ENCODE data around the gene LRRC2.
A peak's percentile ranks its signal among the peaks of the same experiment; 100 is the strongest.
"Not testable (repeated sequence)": the region's sequence is repeated elsewhere in the genome, so short reads cannot be mapped to it uniquely, and the experiment has no call there.

LRRC2 gene

DNA sequence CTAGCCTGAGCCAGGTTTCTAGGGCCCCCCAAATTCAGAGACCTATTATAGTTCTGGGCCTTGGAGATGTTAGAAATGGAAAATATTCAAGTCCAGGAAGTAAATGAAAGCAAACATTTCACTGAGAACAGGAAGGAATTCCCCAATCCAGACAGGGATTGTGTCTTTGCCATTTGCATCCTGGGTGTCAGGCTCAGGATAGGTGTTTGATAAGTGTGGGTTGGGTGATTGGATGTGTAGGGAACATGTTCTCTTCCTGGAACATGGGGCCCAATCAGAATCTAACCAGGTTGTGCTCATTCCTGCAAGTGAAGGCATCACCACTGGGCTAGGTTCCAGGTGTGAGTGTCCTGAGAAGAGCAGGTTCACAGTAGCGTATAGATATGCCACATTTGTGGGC is 14.6 kb upstream of the LRRC2 start:
- no peak for DNase-seq (ENCODE audit: low read depth)

DNA sequence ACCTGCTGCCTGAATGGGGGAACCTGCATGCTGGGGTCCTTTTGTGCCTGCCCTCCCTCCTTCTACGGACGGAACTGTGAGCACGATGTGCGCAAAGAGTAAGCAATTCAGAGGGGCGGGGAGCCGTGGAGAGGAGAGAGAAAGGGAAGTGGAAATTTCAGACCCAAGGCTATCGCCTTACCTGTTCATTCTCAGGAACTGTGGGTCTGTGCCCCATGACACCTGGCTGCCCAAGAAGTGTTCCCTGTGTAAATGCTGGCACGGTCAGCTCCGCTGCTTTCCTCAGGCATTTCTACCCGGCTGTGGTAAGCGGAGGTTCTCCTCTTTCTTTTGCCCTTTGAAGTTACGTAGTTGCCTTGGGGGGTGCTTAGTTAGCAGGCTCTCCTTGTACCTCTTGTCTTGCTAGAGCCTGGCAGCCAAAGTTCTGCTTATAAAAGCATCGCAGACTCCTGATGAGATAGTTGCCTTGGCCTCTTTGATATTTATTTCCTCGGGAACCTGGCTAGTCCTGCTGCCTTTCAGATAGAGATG is 13.7 kb upstream of the LRRC2 start:
- no peak for DNase-seq (ENCODE audit: low read depth)

DNA sequence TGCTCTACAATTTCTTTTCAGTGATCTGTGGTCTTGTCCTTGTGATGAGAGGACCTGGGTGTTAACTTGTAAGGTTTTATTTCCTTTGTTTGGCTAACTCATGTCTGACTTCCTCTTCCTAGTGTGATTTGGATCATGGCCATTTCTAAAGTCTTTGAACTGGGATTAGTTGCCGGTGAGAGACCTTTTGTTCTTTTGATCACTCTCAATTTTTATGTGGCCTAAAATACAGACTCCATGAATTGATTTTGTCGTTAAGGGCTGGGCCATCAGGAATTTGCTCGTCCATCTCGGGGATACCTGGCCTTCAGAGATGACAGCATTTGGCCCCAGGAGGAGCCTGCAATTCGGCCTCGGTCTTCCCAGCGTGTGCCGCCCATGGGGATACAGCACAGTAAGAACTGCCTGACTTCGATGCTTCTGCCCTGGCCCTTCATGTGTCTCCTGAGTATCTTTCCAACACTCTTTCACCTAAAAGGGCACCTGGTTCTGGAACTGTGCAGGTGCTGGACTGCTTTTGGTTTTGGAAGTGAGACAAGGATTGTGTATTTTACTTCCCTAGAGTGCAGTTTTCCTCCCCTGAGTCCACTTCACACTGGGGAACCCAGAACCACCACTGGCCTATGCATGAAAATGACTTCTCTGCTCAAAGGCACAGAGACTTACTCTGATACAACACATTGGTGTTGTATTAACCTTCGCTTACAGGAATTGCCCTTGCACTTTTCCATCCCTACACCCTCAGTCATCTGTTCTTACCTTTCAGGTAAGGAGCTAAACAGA is 13.1 kb upstream of the LRRC2 start:
- DNase-seq (ENCODE audit: low read depth), result no peak

DNA sequence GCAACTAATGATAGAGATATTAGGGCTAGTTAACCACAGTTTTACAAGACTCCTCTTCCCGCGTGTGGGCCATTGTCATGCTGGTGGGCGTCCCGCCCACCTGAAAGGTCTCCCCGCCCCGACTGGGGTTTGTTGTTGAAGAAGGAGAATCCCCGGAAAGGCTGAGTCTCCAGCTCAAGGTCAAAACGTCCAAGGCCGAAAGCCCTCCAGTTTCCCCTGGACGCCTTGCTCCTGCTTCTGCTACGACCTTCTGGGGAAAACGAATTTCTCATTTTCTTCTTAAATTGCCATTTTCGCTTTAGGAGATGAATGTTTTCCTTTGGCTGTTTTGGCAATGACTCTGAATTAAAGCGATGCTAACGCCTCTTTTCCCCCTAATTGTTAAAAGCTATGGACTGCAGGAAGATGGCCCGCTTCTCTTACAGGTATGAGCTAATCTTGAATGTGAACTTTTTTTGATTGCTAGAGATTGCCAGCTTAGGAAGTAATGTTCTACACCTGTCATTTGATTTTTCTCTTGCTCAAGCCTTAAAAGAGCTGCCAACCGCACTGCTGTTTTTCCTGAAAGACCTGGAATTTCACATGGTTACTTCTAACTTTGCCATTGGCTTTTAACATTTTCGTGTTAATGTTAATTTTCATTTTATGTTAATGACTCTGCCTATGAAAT is 11.6 kb upstream of the LRRC2 start:
- not testable (repeated sequence) for DNase-seq (ENCODE audit: low read depth)

DNA sequence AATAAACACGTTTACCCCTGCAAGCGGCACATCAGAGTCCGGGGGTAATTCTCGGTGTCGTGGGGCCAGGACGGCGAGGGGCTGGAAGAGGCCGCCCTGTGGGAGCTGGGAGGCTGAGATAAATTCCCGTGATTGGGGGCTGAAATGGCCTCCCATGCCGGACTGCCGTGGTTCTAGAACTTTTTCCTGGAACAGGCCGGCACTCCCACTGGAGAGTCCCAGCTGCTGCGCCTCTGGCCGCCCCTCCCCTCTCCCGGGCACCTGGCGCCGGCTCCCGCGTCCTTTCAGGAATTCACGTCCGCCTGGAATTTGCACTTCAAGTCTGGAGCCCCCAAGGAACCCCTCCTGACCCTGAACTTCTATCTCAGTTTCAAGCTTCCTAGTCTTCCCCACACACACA is 10.8 kb upstream of the LRRC2 start:
- no peak for DNase-seq (ENCODE audit: low read depth)

DNA sequence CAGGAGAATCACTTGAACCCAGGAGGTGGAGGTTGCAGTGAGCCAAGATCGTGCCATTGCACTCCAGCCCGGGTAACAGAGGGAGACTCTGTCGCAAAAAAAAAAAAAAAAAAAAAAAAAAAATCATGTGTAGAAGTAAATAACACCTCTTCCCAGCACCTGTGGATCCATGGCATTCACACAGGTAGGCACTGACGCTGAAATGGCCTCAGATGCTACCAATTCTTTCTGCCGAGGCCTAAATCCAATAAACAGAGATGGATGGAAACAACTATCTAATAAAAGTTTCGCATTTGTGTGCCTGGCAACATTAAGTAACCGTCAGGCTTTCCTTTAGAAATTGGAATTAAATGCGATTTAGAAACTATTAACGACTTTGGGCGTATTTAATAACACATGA is 10.3 kb upstream of the LRRC2 start:
- no peak for DNase-seq (ENCODE audit: low read depth)

DNA sequence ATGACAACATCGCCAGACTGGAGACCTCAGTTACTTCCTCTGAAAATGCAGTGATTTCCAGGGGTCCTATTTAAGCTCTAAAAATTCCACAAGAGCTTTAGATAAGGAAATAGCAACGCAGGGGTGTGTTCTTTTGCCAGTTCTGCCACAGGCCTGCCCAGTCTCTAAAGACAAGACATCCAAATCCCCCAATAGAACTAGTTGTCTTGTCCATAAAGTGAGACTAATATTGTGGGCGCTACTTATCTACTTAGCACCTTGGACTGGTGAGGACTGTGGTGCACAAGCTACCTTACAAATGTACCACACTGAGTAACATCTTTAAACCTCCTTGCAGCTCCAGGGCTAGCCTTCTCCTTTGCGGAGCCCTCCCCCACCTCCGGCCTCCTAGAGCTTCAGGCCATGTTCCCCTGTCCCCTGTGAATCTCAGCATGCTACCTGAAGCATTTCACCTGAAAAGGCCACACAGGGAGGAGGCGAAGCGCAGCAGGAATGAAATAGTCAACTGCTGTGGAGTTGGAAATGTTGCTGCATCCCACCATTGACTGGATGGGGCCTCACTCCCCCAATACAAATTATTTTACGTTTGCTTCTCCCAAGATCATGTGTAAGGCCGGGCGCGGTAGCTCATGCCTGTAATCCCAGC is 9.6 kb upstream of the LRRC2 start:
- no peak for DNase-seq (ENCODE audit: low read depth)

DNA sequence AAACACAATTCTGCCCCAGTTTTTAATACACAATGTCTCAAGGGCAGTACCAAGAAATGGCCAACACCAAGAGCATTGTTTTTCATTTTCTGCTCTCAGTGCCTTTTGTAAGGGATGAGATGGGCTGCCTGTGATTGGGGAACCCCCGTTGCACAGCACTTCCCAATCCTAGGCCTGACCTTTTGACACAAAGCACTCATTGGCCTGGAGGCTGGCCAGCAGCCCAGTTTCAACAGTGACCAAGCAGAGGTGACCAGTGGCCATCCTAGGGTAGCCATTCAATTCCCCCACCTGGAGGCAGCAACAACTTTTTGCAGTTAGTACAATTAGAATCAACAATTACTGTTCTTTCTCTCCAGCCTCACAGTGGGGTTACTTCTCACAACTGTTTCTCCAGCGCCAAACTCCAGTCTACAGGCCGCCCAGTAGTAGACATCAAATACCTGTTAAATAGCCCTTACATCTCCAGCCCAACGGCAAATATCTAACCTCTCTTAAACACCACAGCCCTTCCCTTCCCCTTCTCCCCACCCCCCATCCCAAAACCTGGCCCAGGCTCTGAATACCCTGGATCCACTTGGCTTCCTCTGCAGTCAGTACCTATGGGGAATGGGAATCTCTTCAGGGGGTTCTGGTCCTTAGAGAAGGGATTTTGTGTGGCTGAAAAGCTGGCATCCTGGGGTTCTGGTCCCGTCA is 8.9 kb upstream of the LRRC2 start:
- DNase-seq (ENCODE audit: low read depth), result no peak

DNA sequence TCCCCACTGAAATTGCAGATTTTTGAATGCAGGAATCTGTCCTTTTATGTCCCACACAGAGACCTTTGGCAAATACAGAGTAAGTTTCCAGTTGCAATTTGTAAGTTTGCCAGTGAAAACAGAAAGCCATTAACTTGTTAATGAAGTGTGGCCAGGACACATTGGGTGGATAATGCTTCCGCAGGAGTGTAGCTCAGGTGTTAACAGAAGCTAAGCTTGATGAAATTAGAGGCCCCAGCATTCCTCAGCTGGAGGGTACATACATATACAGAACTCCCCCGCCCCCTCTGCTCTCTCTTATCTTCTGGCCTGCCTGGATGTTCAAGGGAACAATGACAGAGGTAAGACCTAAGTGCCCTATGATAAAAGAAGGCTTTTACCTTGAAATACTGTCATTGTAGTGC is 8.1 kb upstream of the LRRC2 start:
- no peak for DNase-seq (ENCODE audit: low read depth)

DNA sequence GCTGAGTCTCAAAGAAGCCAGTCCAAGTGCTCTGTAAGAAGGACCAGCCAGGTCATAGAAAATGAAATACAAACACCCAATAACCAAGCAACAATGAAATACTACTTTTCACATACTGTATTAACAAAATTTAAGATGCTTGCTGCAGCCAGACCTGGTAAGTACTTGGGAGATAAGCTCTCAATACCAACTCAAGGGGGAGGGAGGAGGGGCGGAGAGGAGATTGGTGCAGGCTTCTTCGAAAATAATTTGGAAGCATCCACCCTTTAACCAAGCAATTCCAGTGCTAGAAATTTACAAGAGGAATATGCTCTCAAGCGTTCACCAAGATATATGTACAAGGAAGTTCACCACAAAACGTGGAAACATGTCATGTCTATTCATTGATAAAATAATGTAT is 7.6 kb upstream of the LRRC2 start:
- no peak for DNase-seq (ENCODE audit: low read depth)

DNA sequence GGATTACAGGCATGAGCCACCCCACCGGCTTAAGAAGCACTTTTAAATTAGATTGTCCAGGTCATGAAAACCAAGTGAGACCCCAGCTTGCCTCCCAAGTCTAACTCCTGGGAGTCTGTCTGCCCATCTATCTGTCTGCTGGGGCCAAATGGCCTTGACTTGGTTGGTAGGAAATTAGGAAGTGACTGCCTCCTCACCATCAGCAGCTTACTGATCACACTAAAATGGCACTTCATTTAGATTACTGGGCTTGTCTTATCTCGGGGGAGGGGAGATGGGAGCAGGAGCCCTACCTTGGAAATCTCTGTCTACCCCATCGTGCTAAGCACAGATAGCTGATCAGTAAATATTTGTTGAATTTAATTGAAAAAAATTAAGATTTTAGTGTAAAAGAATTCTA is 5.6 kb upstream of the LRRC2 start:
- DNase-seq (ENCODE audit: low read depth), result no peak

DNA sequence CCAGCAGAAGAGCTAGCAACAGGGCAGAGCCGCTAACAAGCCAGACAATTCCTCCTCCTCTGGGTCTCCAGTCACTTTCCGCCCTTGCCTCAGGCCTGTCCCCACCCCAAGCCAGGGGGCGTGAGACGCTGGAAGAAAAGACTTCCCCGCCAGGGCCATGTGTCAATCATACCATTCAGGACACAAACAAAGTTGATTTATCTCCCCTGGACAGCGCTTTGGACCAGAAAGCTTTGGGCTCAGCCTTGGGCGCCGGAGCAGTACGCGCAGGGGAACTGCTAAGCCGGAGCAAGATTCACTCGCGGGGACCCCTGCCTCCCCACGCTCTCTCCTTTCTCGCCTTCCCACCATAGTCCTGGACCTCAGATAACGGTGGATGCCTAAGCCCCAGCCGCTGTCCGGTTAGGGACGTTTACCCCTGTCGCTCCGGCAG is 479 bp downstream of the LRRC2 start:
- DNase-seq (ENCODE audit: low read depth), result no peak

DNA sequence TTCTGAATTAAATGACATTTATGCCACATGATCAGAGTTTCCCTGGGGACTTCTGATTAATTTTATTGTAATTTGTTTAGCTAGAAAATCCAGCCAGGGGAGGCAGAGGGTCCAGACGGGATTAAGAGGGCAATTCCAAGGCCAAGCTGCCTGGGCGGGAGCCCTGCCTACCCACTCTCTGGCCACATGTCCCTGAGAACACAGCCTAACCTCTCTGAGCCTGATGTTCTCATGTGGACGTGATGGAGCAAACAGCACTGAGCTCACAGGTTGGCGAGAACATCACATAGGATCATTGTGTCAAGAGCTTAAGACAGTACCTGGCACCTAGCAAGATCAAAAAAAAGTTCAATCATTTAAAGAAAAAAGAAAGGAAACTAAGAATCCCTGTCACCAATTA is 1.0 kb downstream of the LRRC2 start:
- DNase-seq (ENCODE audit: low read depth), result no peak

DNA sequence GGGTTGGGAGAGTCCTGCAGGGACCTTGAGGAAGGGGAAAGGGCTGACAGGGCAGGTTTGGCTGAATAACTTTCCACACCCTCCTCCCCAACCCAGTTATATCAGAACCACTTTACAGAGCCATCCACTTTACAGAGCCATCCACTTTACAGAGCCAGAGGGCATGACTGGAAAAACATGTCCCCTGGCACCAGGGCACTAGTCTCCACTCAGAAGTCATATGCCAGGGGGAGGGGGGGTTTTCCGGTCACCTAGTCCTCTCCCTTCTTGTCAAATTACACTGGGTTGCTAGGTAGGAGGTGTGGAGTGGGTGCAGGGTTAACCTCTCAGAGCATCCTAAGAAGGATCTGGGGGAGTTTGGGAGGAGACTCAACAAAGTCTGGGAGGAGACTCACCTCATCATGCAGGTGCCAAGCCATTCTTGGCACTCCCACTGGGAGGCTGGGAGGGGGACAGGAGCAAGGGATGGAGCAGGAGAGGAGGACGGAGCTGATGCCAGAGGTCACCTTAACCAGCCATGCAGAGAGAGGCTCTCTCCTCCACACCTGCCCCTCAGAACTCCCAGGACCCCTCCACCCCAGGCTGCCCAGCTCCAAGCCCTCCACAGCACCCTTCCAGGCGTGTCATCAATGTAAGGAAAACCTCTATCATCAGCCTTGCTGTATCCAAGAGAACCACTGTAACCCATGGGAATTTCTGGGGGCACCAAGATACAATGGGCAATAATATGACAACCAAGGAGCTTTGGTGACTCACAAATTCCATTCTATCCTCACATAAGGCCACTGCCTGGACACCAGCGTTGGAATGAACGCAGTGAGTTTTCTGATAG is 1.7 kb downstream of the LRRC2 start:
- no peak for DNase-seq (ENCODE audit: low read depth)

DNA sequence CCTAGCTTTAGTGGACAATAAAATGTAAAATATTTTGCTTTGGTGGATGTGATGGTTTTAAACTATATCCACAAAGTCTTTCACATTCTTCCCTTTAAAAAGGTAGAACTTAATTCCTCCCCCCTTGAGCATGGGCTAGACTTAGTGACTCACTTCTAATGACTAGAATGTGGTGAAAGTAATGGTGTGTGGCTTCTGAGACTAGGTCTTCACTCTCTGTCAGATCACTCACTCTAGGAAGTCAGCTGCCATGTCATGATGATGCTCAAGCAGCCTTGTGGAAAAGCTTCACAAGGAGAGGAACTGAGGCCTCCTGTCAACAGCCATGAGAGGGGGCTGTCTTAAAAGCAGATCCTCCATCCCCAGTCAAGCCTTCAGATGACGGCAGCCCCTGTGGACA is 4.2 kb downstream of the LRRC2 start:
- no peak for DNase-seq (ENCODE audit: low read depth)

DNA sequence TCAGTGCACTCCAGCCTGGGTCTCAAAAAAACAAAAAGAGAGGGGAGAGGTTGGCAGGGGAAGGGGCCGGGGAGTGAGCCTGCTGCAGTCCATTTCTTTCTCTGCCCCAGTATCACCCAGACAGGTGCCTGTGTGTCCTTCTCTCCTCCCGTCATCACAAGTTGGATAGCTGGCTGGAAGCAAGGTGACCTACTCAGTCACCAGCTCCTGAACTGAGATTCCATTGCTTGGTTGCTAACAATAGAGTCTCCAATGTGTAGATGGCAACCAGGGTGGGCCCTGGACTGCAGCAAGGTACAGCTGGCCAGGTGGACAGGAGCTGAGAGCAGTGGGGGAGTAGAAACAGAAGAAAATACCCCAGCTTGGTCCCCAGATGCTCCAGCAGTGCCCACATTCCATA is 4.6 kb downstream of the LRRC2 start:
- DNase-seq (ENCODE audit: low read depth), result no peak

DNA sequence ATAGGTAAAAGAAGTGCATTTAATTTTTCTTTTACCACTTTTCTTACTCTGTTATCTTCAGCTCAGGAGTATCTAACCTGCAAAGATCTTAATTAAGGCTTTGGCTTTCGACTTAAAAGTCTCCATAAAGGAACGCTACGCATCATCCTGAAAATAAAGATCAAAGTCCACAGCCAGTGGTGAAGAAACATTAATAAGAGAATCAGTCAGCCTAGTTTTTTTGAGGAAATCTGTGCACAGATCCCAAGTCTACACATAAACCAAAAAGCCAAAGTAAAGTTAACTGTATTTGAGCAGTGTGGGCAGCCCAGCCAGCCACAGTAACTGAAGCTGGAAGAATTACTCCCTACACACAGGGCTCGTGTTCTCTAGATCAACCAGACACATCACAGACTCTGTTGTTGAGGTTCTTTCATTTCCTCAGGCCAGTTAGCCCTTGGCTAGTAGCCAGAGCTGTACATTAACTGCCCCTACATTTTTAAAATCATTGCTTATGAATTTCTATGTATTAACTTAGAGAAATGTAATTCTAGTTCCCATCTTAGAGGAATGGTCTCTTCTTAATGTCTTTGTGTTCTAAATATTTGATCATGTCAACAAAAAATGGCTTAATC is 6.9 kb downstream of the LRRC2 start:
- DNase-seq (ENCODE audit: low read depth), result no peak

DNA sequence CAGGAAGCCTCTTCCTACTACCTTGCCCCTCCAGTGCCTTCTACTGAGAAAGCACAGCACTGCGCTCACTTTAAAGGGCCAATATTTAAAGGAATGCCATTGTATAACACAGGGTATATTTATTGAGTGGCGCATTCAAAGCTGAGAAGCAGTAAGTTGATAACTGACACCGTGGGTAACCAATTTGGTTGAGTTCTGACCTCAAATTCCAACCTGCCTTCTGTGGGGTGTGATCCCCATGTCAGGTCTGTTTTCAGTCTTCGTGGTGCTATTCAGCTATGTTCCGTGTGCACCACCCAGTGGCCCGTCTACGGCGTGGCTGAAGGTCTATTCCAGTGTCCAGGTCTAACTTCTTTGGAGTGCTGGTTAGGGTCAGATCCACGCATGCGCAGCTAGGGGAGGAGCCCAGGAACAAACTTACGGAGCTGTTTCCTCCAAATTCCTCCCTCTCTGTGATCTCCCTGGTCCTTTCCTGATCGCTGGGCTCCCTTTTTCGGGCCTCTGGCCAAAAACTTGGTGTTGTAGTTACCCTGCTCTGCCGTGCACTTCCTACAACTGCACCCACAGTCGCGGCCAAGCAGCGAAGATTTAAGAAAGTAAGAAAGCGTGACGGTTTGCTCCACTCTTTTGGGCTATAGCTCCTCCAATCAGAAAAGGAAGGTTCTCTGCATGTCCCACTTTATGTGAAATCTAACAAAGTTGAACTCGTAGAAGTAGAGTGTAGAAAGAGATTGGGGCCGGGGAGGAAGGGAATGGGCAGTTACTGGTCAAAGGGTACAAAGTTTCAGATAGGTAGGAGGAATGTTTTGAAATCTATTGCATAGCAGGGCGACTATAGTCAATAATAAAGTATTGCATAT is 7.7 kb downstream of the LRRC2 start:
- DNase-seq (ENCODE audit: low read depth), result peak; percentile 96

DNA sequence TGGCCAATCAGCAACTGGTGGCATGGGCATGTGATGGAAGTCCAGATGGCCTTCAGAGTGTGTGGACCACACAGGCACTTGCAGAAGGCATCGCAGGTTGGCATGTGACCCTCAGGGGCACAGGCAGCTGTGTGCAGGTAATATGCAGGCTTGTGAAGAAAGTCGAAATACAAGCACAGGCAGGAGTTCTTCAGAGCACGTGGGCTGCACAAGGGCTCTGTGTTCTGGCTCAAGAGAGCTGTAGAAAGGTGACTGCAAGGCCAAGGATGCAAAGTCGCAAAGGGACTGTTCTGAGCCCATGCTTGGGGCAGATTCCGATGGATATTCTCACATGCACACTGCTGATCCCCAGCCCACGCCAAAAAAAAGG is 8.3 kb downstream of the LRRC2 start:
- no peak for DNase-seq (ENCODE audit: low read depth)

DNA sequence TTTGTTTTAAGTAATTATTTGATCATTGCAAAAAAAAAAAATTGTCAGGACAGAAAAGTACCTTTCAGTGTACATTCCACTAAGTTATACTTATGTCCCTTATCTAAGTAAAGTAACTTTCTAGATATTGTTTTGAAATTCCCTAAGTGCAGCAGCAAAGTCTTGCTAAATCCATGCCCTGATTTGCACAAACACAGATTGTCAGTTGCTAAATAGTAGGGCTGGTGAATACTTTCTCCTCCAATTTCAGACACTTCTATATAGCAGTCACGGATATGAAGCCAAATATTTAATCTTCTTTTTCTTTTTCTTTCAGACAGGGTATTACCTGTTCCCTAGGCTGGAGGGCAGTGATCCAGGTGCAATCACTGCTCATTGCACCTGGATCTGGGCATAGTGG is 12.9 kb downstream of the LRRC2 start:
- no peak for DNase-seq (ENCODE audit: low read depth)

All from HS-27A (cell line).